MCF 10A (cell line): ENCODE results near the gene FKBP5. TPM values are rescaled to one million over a fixed set of nuclear protein-coding genes. Genes with fewer than 3 reads are reported as not detected.
"Not testable (repeated sequence)": the region's sequence is repeated elsewhere in the genome, so short reads cannot be mapped to it uniquely, and the experiment has no call there.

Experiments used
- BruUV-seq: library from RNA; stranded (reverse); fragments of 400-500 nt; replicated peaks from 2 replicates; lab custom pipeline; 2021; lab: Mats Ljungman, UMichigan
- CTCF ChIA-PET: fragments of 300-600 bp; sonication (Branson Sonifier 250); formaldehyde crosslinking; extraction: SDS; loops from one replicate; lab custom pipeline; 2021; ENCODE audit warnings: antibody characterized with exemption, inconsistent platforms; lab: Yijun Ruan, JAX
- POLR2A ChIA-PET: fragments of 300-600, 350-650 bp; sonication (Branson Sonifier 250); formaldehyde crosslinking; extraction: SDS; loops from one replicate; lab custom pipeline; 2020; ENCODE audit warnings: antibody characterized with exemption, inconsistent platforms; lab: Yijun Ruan, JAX
- DNase-seq: peaks from one replicate; pipeline ENCODE4 v3.0.0-alpha.2; 2018; ENCODE audit not compliant: unreplicated experiment
- H3K27ac Mint-ChIP-seq: one replicate; pipeline ENCODE4 v1.8.0; 2022; ENCODE audit warnings: mild to moderate bottlenecking, low read depth, mixed read lengths; ENCODE audit not compliant: unreplicated experiment
- H3K27me3 Mint-ChIP-seq: one replicate; pipeline ENCODE4 v1.8.0; 2022; ENCODE audit warnings: mixed read lengths; ENCODE audit not compliant: insufficient read depth, unreplicated experiment
- H3K36me3 Mint-ChIP-seq: one replicate; pipeline ENCODE4 v1.8.0; 2022; ENCODE audit warnings: mild to moderate bottlenecking, moderate library complexity, mixed read lengths; ENCODE audit not compliant: insufficient read depth, unreplicated experiment
- H3K4me1 Mint-ChIP-seq: one replicate; pipeline ENCODE4 v1.8.0; 2022; ENCODE audit warnings: mixed read lengths; ENCODE audit not compliant: insufficient read depth, unreplicated experiment
- H3K4me3 Mint-ChIP-seq: one replicate; pipeline ENCODE4 v1.8.0; 2022; ENCODE audit warnings: mild to moderate bottlenecking, moderate library complexity, mixed read lengths; ENCODE audit not compliant: unreplicated experiment
- H3K9me3 Mint-ChIP-seq: one replicate; pipeline ENCODE4 v1.8.0; 2022; ENCODE audit warnings: mixed read lengths; ENCODE audit not compliant: unreplicated experiment
- CTCF ChIP-seq: fragments of 200-600 bp; IDR thresholded peaks from one replicate; pipeline ENCODE4 v1.8.0; 2022; ENCODE audit warnings: antibody characterized with exemption, mild to moderate bottlenecking; ENCODE audit not compliant: unreplicated experiment
- intact Hi-C: fragments of 100-400 bp; cut with micrococcal nuclease; formaldehyde crosslinking; loops from 2 replicates; pipeline ENCODE4 v1.14.1; 2022
- total RNA-seq: library from RNA; stranded (reverse); gene quantifications from 2 replicates; pipeline ENCODE4 v1.2.3, GENCODE V29; 2022

Gene FKBP5
- total RNA-seq, 1 experiment from 2014 or later: 387 TPM

GRCh38 chr6:35673755-35674154 lies 15.0 kb downstream of the FKBP5 start:
- ChIA-PET CTCF (interaction anchor here (1.4 kb wide), 1 partner anchor 9 kb away, joined by 7 read pairs; no protein-coding TSS in a partner anchor), POLR2A (interaction anchor here (0.9 to 25.9 kb wide), 8 partner anchors 9 to 72 kb away, joined by 3 to 1351 read pairs (median 4); partner anchors contain the start of genes ARMC12 and FKBP5)
- DNase-seq: no peak
- Mint-ChIP-seq H3K27me3 (no peaks in the 10 kb centered on the region), H3K4me3 (peak overlapping the region; percentile 43), H3K4me1 (peaks cover 44% of the 10 kb centered on the region), H3K27ac (no peak overlapping the region), H3K36me3 (peaks cover 96% of the 10 kb centered on the region), H3K9me3 (no peaks in the 10 kb centered on the region)
- no peak for TF ChIP-seq CTCF
- intact Hi-C loops: no loop called here
- BruUV-seq: no TSS peak

- Mint-ChIP-seq H3K36me3 (peaks cover 92% of the 10 kb centered on the region), H3K4me3 (peak overlapping the region; percentile 45), H3K4me1 (peaks cover 40% of the 10 kb centered on the region)
- BruUV-seq, H3K9me3 Mint-ChIP-seq, DNase-seq, intact Hi-C loops, H3K27ac Mint-ChIP-seq, H3K27me3 Mint-ChIP-seq: not testable (repeated sequence)
- ChIA-PET POLR2A (interaction anchor here (0.7 to 25.9 kb wide), 6 partner anchors 9 to 62 kb away, joined by 3 to 1351 read pairs (median 4); partner anchors contain the start of genes ARMC12 and FKBP5), CTCF (interaction anchor here (0.6 kb wide), 1 partner anchor 10 kb away, joined by 3 read pairs; no protein-coding TSS in a partner anchor)
Observed at GRCh38 chr6:35673284-35673666, 15.4 kb downstream of the FKBP5 start.

- DNase-seq, H3K9me3 Mint-ChIP-seq, H3K27me3 Mint-ChIP-seq, intact Hi-C loops, H3K27ac Mint-ChIP-seq, H3K4me3 Mint-ChIP-seq, BruUV-seq: not testable (repeated sequence)
- H3K36me3 Mint-ChIP-seq: peaks cover 64% of the 10 kb centered on the region
- POLR2A ChIA-PET: interaction anchor here (1.7 to 17.0 kb wide), 4 partner anchors 7 to 59 kb away, joined by 12 to 285 read pairs (median 72); partner anchors contain the start of gene FKBP5
- peaks cover 34% of the 10 kb centered on the region for H3K4me1 Mint-ChIP-seq
- CTCF ChIA-PET: interaction anchor here (2.3 kb wide), 1 partner anchor 11 kb away, joined by 7 read pairs; no protein-coding TSS in a partner anchor
Observed at GRCh38 chr6:35670453-35670852, 18.3 kb downstream of the FKBP5 start.

- Mint-ChIP-seq H3K27me3 (no peaks in the 10 kb centered on the region), H3K27ac (peak overlapping the region; percentile 54), H3K9me3 (no peaks in the 10 kb centered on the region), H3K4me3 (peak overlapping the region; percentile 28), H3K36me3 (peaks cover 55% of the 10 kb centered on the region), H3K4me1 (peaks cover 26% of the 10 kb centered on the region)
- CTCF ChIA-PET: interaction anchor here (0.9 to 2.3 kb wide), 5 partner anchors 12 to 68 kb away, joined by 3 to 7 read pairs (median 5); partner anchors contain the start of gene ARMC12
- TSS peak; percentile 3 for BruUV-seq
- TF ChIP-seq CTCF: no peak
- intact Hi-C loops: no loop called here
- no peak for DNase-seq
- POLR2A ChIA-PET: interaction anchor here (0.5 to 17.0 kb wide), 14 partner anchors 8 to 833 kb away, joined by 3 to 285 read pairs (median 5); partner anchors contain the start of genes ARMC12 and FKBP5
Observed at GRCh38 chr6:35669451-35670045, 19.2 kb downstream of the FKBP5 start.
